Endothelial cell of umbilical vein (primary cell): ENCODE results near the gene KCNQ5. TPM values are rescaled to one million over a fixed set of nuclear protein-coding genes. Genes with fewer than 3 reads are reported as not detected.

Source experiments
- BruUV-seq: library from RNA; stranded (reverse); fragments of 400-500 nt; replicated peaks from 2 replicates; lab custom pipeline; 2021; lab: Mats Ljungman, UMichigan
- CTCF ChIA-PET: fragments of 300-600, 350-600 bp; sonication (Branson Sonifier 250); formaldehyde crosslinking; loops from one replicate; lab custom pipeline; 2021; ENCODE audit warnings: antibody characterized with exemption, inconsistent platforms; lab: Charles Lee
- POLR2A ChIA-PET: fragments of 300-600, 350-600 bp; sonication (Branson Sonifier 250); formaldehyde crosslinking; loops from one replicate; lab custom pipeline; 2021; ENCODE audit warnings: antibody characterized with exemption, inconsistent platforms; lab: Charles Lee
- DNase-seq: peaks from one replicate; pipeline ENCODE4 v3.0.0-alpha.2; 2011; ENCODE audit warnings: low read depth, low spot score
- FAIRE-seq: peaks from 2 replicates; lab custom pipeline; 2011; peaks lifted over from hg19 to GRCh38; lab: Jason Lieb, UNC
- H2AFZ ChIP-seq: 2 replicates; pipeline ENCODE4 v1.6.0; 2012; ENCODE audit warnings: low read depth, low read length, control low read depth, inconsistent platforms
- H3K27ac ChIP-seq: 2 replicates; pipeline ENCODE4 v1.5.1; 2011; ENCODE audit warnings: low read depth, mild to moderate bottlenecking, control low read depth, low read length, moderate library complexity; ENCODE audit not compliant: insufficient read depth
- H3K27me3 ChIP-seq, 2 experiments: 2 replicates each; pipeline versions ENCODE4 v1.6.0 to v1.6.1; 2011; ENCODE audit warnings: low read length in 2 of 2, mixed read lengths in 1 of 2; ENCODE audit not compliant: control insufficient read depth in 2 of 2, insufficient read depth in 2 of 2
- H3K36me3 ChIP-seq, 2 experiments: 2 replicates in 1 of 2; 3 replicates in 1 of 2; pipeline ENCODE4 v1.5.1; 2011; ENCODE audit warnings: low read length in 2 of 2, mild to moderate bottlenecking in 1 of 2, moderate library complexity in 1 of 2; ENCODE audit not compliant: control insufficient read depth in 2 of 2, insufficient read depth in 2 of 2; ENCODE audit errors: extremely low read depth in 1 of 2
- H3K4me1 ChIP-seq: 3 replicates; pipeline ENCODE4 v1.5.1; 2011; ENCODE audit warnings: mild to moderate bottlenecking, low read length; ENCODE audit not compliant: control insufficient read depth, insufficient read depth; ENCODE audit errors: extremely low read depth
- H3K4me2 ChIP-seq: 2 replicates; pipeline ENCODE4 v1.6.1; 2011; ENCODE audit warnings: low read length, control low read depth, mixed read lengths; ENCODE audit not compliant: insufficient read depth
- H3K4me3 ChIP-seq, 3 experiments: fragments of 200-600 bp in 1 of 3; sonication (generic), shearing (Covaris generic) in 1 of 3; replicated peaks in 1 of 3; 2 replicates each; pipeline ENCODE4 v1.5.1; 2011 to 2016; ENCODE audit warnings: control low read depth in 3 of 3, low read length in 3 of 3, mild to moderate bottlenecking in 2 of 3, inconsistent platforms in 1 of 3, low read depth in 1 of 3, moderate library complexity in 1 of 3; ENCODE audit not compliant: insufficient read depth in 1 of 3
- H3K79me2 ChIP-seq: 2 replicates; pipeline ENCODE4 v1.6.0; 2012; ENCODE audit warnings: low read length, inconsistent platforms; ENCODE audit not compliant: control insufficient read depth, insufficient read depth
- H3K9ac ChIP-seq: replicated peaks from 2 replicates; pipeline ENCODE3; 2011; ENCODE audit warnings: low read length, control low read depth; ENCODE audit not compliant: insufficient read depth; ENCODE audit errors: extremely low read depth
- H3K9me1 ChIP-seq: replicated peaks from 3 replicates; pipeline ENCODE4 v1.6.0; 2011; ENCODE audit warnings: mild to moderate bottlenecking, low read length; ENCODE audit not compliant: control insufficient read depth, insufficient read depth; ENCODE audit errors: extremely low read depth
- H3K9me3 ChIP-seq: replicated peaks from 2 replicates; pipeline ENCODE4 v1.5.1; 2012; ENCODE audit warnings: low read length, inconsistent platforms; ENCODE audit not compliant: control insufficient read depth, insufficient read depth
- H4K20me1 ChIP-seq: replicated peaks from 2 replicates; pipeline ENCODE3; 2011; ENCODE audit warnings: mild to moderate bottlenecking, low read length; ENCODE audit not compliant: control insufficient read depth, insufficient read depth; ENCODE audit errors: extremely low read depth
- FOS ChIP-seq: IDR thresholded peaks from 2 replicates; pipeline ENCODE4 v1.6.1; 2011; ENCODE audit warnings: mild to moderate bottlenecking, low read length, moderate library complexity, borderline replicate concordance; ENCODE audit not compliant: insufficient read depth
- GATA2 ChIP-seq: IDR thresholded peaks from 2 replicates; pipeline ENCODE4 v1.7.0; 2011; ENCODE audit warnings: low read depth, mild to moderate bottlenecking, moderate library complexity, mixed read lengths, low read length; ENCODE audit not compliant: insufficient read length, insufficient read depth
- JUN ChIP-seq: IDR thresholded peaks from 2 replicates; pipeline ENCODE4 v1.6.1; 2011; ENCODE audit warnings: borderline replicate concordance, low read depth; ENCODE audit not compliant: insufficient read length, insufficient read depth
- MYC ChIP-seq: IDR thresholded peaks from one replicate; pipeline ENCODE4 v1.6.1; 2011; ENCODE audit warnings: mild to moderate bottlenecking, low read depth, low read length
- dilution Hi-C: fragments of 300-500 bp; cut with MboI; formaldehyde crosslinking; loops from one replicate; pipeline ENCODE4 v1.15.0; 2019; ENCODE audit warnings: low sequenced_read_pairs; ENCODE audit not compliant: extremely low pct_ligation_motif_present
- intact Hi-C: fragments of 100-400 bp; cut with micrococcal nuclease; formaldehyde crosslinking; loops from one replicate; pipeline ENCODE4 v1.10.0; 2022
- polyA plus RNA-seq, 4 experiments: library from polyadenylated mRNA; depleted of rRNA in 3 of 4; stranded (reverse) in 3 of 4; unstranded in 1 of 4; fragments of >200 nt; gene quantifications; 2 replicates each; pipeline versions ENCODE4 v1.2.1 to v1.2.3, GENCODE V29; 2011 to 2012; ENCODE audit warnings: missing spikeins in 1 of 4
- total RNA-seq: library from RNA; stranded (reverse); gene quantifications from 2 replicates; pipeline ENCODE4 v1.2.3, GENCODE V29; 2021
- TF ChIP-seq, protein P1 (sequence below): IDR thresholded peaks from 2 replicates; pipeline ENCODE4 v1.6.1; 2011; ENCODE audit not compliant: insufficient read depth, insufficient read length
- TF ChIP-seq, protein P2 (sequence below), 2 donors: IDR thresholded peaks; 1 replicate in 1 of 2; 2 replicates in 1 of 2; pipeline ENCODE4 v1.5.1; 2011; ENCODE audit warnings: low read length in 2 of 2, mild to moderate bottlenecking in 2 of 2, moderate library complexity in 2 of 2, control low read depth in 1 of 2, inconsistent platforms in 1 of 2, low read depth in 1 of 2; ENCODE audit not compliant: insufficient read depth in 1 of 2; ENCODE audit errors: extremely low read depth in 1 of 2

The KCNQ5 gene
- total and polyA plus RNA-seq, 2 donors (not counting 3 experiments of a cell fraction or from before 2014, with no cell fraction given), result 0.22 TPM; not detected in 1

DNA sequence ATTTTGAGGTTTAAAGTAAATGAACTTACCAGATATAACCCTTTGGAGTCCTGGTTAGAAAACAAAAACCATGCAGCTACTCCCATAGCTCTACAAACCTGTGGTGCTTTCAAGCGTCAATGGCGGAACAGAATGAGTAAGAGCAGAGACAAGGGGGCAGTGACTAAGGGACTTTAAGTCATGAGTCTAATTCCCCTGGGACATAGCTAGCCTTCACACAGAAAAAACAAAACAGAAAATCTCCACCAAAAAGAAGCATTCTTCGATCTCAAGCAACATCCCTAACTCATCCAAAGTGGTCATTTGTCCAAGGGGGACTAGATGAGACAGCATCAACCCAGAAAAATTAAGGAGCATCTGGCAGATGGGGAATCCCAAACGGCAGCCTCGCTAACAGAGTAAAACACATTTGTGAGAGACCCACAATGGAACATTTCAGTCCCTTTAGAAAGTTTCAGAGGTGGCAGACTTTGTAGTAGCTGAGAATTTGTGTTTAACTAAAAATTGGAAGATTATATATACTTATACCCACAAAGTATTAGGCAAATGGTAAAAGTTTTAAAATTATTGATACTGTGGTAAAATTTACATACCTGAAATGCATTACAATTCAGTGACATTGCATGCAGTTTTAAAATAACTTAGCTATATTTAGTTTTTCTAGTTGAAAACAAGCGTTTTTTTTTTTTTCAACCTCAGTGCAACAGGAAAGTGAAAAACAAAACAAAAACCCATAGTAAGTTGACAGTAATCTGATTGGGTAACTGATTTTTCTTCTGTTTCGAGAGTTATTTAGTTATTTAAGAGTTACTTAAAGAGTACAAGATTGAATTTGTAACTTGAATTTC is 67.5 kb downstream of the KCNQ5 start:
- no peak overlapping the region for H3K4me2 ChIP-seq

More for the DNA sequence above, 67.5 kb downstream of the KCNQ5 start:
- Histone ChIP-seq H3K9me3 (no peaks in the 10 kb centered on the region), H3K27me3 (no peaks in the 10 kb centered on the region), H3K27ac (no peak overlapping the region), H3K4me1 (no peaks in the 10 kb centered on the region), H3K4me3 (no peak overlapping the region), H3K9ac (no peak overlapping the region), H3K79me2 (no peaks in the 10 kb centered on the region), H2AFZ (no peak overlapping the region), H3K9me1 (no peaks in the 10 kb centered on the region), H4K20me1 (no peaks in the 10 kb centered on the region), H3K36me3 (no peaks in the 10 kb centered on the region)
- POLR2A ChIA-PET, result no interaction called here
- CTCF ChIA-PET, result interaction anchor here (1.6 kb wide), 1 partner anchor 35 kb away, joined by 3 read pairs; no protein-coding TSS in a partner anchor
- TF ChIP-seq FOS, result no peak
- TF ChIP-seq, protein P1, sequence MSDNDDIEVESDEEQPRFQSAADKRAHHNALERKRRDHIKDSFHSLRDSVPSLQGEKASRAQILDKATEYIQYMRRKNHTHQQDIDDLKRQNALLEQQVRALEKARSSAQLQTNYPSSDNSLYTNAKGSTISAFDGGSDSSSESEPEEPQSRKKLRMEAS, result no peak
- TF ChIP-seq GATA2, result no peak
- no peak for TF ChIP-seq MYC
- no peak for TF ChIP-seq JUN
- TF ChIP-seq, protein P2, sequence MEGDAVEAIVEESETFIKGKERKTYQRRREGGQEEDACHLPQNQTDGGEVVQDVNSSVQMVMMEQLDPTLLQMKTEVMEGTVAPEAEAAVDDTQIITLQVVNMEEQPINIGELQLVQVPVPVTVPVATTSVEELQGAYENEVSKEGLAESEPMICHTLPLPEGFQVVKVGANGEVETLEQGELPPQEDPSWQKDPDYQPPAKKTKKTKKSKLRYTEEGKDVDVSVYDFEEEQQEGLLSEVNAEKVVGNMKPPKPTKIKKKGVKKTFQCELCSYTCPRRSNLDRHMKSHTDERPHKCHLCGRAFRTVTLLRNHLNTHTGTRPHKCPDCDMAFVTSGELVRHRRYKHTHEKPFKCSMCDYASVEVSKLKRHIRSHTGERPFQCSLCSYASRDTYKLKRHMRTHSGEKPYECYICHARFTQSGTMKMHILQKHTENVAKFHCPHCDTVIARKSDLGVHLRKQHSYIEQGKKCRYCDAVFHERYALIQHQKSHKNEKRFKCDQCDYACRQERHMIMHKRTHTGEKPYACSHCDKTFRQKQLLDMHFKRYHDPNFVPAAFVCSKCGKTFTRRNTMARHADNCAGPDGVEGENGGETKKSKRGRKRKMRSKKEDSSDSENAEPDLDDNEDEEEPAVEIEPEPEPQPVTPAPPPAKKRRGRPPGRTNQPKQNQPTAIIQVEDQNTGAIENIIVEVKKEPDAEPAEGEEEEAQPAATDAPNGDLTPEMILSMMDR (IDR thresholded peaks at IDR 0.05; ENCODE audit: extremely low read depth in 1 of 2, insufficient read depth in 1 of 2, low read depth in 1 of 2, low read length in 2 of 2), result no peak
- DNase-seq (no peak), FAIRE-seq (no peak)
- dilution Hi-C loops, result no loop called here
- BruUV-seq, result no TSS peak
- intact Hi-C loops, result no loop called here
